HEK293T (cell line): ENCODE measurements around the gene ST3GAL4.
"Not testable (repeated sequence)": the region's sequence is repeated elsewhere in the genome, so short reads cannot be mapped to it uniquely, and the experiment has no call there.

Source experiments
- ARNT ChIP-seq: fragments of 450-650 bp; IDR thresholded peaks from 2 replicates; pipeline ENCODE4 v1.6.1; 2017; ENCODE audit warnings: mild to moderate bottlenecking
- BHLHE40 ChIP-seq: fragments of 450-650 bp; IDR thresholded peaks from 2 replicates; pipeline ENCODE4 v1.6.1; 2016; ENCODE audit warnings: mild to moderate bottlenecking, moderate library complexity, borderline replicate concordance
- FOXM1 ChIP-seq: fragments of 450-650 bp; IDR thresholded peaks from 2 replicates; pipeline ENCODE4 v1.6.1; 2017; ENCODE audit warnings: mild to moderate bottlenecking, borderline replicate concordance
- LEF1 ChIP-seq: fragments of 450-650 bp; IDR thresholded peaks from 2 replicates; pipeline ENCODE4 v1.6.1; 2017; ENCODE audit warnings: mild to moderate bottlenecking, borderline replicate concordance
- SP1 ChIP-seq: fragments of 450-650 bp; IDR thresholded peaks from 2 replicates; pipeline ENCODE4 v1.6.1; 2017
- TARDBP ChIP-seq: fragments of 450-650 bp; IDR thresholded peaks from 2 replicates; pipeline ENCODE4 v1.6.1; 2016

GRCh38 chr11:126396266-126396665 lies 40.8 kb downstream of the ST3GAL4 start:
- not testable (repeated sequence) for TF ChIP-seq SP1, ARNT, BHLHE40, LEF1, FOXM1, TARDBP
